SH-SY5Y (cell line): ENCODE results near the gene SNAPIN.

Source experiments
- GATA2 ChIP-seq: IDR thresholded peaks from 2 replicates; pipeline ENCODE4 v1.6.1; 2011; ENCODE audit warnings: mild to moderate bottlenecking, low read depth, low read length
- GATA3 ChIP-seq: IDR thresholded peaks from 2 replicates; pipeline ENCODE4 v1.6.1; 2011; ENCODE audit warnings: low read depth, mild to moderate bottlenecking, low read length, moderate library complexity

- TF ChIP-seq GATA2 (no peak), GATA3 (no peak)
Observed at GRCh38 chr1:153685544-153686340, 27.2 kb downstream of the SNAPIN start.
